NT2/D1 (cell line): Measurements from ENCODE around the gene FRS3.

Experiments used
- DNase-seq: peaks from one replicate; pipeline ENCODE4 v3.0.0-alpha.2; 2011; ENCODE audit warnings: low read depth, low spot score
- H3K27me3 ChIP-seq: 2 replicates; pipeline ENCODE4 v1.6.0; 2011; ENCODE audit warnings: mild to moderate bottlenecking; ENCODE audit not compliant: insufficient read length, insufficient read depth
- H3K36me3 ChIP-seq: 2 replicates; pipeline ENCODE4 v1.6.1; 2011; ENCODE audit warnings: mild to moderate bottlenecking, low read length, mixed read lengths; ENCODE audit not compliant: insufficient read depth, insufficient read length
- H3K4me1 ChIP-seq: 2 replicates; pipeline ENCODE4 v1.5.1; 2011; ENCODE audit not compliant: insufficient read depth, insufficient read length
- H3K4me3 ChIP-seq: 2 replicates; pipeline ENCODE4 v1.5.1; 2011; ENCODE audit warnings: low read depth; ENCODE audit not compliant: insufficient read length
- H3K9ac ChIP-seq: 2 replicates; pipeline ENCODE4 v1.6.0; 2011; ENCODE audit warnings: low read depth; ENCODE audit not compliant: insufficient read length
- H3K9me3 ChIP-seq: 2 replicates; pipeline ENCODE4 v1.5.1; 2011; ENCODE audit warnings: mild to moderate bottlenecking, low read length; ENCODE audit not compliant: insufficient read depth
- SUZ12 ChIP-seq: IDR thresholded peaks from 2 replicates; pipeline ENCODE4 v1.6.1; 2011; ENCODE audit not compliant: insufficient read length, insufficient read depth; ENCODE audit errors: extremely low read depth
- YY1 ChIP-seq: IDR thresholded peaks from 2 replicates; pipeline ENCODE4 v1.6.1; 2011; ENCODE audit not compliant: insufficient read length, insufficient read depth
- ZNF274 ChIP-seq: IDR thresholded peaks from 2 replicates; pipeline ENCODE4 v1.6.1; 2011; ENCODE audit warnings: mild to moderate bottlenecking, low read depth, low read length

FRS3 gene

DNA sequence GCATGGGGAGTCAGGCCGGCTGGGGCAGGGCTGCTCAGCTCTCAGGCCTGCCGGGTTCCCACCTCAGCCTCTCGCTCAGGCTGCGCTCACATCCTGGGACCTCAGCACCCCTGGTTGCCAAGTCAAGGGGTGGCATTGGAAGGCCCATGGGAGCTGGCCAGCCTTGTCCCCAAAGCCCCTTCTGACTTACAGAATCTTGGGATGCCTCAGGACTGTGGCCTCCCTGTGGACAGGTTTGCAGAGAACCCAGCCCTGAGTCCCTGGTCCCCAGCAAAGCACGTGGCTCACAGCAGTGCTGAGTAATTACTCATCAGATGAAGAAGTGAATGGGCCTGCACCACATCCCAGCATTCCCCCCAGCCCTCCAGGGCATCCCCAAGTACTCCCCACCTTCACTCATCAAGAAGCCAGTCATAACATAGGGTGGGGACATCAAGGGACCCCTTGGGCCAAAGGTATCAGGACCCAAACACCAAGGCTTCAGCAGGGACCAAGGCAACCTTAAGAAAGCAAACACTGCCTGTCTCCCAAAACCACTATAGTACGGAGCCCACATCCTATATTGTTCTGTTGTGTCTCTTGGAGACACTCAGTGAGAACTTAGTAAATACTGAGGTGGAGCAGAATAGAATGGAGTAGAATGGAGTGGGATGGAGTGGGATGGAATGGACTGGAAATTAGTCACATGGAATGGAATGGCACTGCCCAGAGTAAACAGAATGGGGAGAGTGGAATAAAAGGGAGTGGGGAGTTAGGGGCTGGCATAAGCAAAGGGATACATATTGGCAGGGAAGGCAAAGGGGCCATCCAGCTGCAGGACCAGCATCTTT is 36.1 kb downstream of the FRS3 start:
- Histone ChIP-seq H3K9ac (no peak overlapping the region), H3K4me3 (no peak overlapping the region), H3K27me3 (no peaks in the 10 kb centered on the region), H3K36me3 (no peaks in the 10 kb centered on the region), H3K9me3 (no peaks in the 10 kb centered on the region), H3K4me1 (peaks cover 14% of the 10 kb centered on the region)
- TF ChIP-seq YY1 (no peak), SUZ12 (no peak), ZNF274 (no peak)
- DNase-seq: no peak

DNA sequence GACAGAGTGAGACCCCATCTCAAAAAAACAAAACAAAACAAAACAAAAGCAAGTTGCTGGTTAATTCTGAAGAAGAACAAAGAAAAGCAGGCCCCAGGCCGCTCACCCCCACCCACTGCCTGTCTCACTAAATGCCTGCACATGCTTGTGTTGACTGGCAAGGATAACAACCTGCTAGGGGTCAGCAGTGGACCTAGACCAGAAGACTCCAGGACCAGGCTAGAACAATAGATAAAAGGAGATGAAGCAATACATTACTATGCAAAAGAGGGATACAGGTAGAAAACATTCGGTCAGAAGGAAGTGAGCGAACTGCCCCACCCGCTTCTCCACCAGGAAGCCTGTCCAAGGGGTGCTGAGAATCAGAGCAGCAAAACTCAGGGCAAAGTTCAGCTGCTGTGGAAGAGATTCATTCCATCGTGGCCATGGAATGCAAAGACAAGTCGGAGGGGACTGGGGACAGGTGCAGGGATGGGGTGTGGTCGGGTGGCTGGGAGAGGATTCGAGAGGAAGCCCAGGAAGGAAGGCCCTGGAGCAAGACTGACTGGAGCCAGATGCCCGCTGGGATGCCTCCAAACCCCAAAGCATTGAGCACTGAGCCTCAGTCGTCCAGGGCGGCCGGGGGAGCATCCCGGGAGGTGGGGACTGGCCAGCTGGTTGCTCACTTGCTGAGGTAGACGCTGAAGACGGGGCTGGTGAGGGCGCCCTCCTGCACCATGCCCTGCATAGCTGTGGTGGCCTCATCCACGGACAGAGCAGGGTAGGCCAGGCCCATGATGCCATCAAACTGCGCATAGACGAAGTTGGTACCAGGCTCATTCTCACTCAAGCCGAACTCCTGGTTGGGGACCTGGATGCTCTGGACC is 37.8 kb downstream of the FRS3 start:
- Histone ChIP-seq H3K9me3 (no peaks in the 10 kb centered on the region), H3K4me1 (peaks cover 11% of the 10 kb centered on the region), H3K4me3 (no peak overlapping the region), H3K36me3 (no peaks in the 10 kb centered on the region), H3K9ac (no peak overlapping the region), H3K27me3 (no peaks in the 10 kb centered on the region)
- no peak for DNase-seq
- TF ChIP-seq YY1 (no peak), ZNF274 (no peak), SUZ12 (no peak)

DNA sequence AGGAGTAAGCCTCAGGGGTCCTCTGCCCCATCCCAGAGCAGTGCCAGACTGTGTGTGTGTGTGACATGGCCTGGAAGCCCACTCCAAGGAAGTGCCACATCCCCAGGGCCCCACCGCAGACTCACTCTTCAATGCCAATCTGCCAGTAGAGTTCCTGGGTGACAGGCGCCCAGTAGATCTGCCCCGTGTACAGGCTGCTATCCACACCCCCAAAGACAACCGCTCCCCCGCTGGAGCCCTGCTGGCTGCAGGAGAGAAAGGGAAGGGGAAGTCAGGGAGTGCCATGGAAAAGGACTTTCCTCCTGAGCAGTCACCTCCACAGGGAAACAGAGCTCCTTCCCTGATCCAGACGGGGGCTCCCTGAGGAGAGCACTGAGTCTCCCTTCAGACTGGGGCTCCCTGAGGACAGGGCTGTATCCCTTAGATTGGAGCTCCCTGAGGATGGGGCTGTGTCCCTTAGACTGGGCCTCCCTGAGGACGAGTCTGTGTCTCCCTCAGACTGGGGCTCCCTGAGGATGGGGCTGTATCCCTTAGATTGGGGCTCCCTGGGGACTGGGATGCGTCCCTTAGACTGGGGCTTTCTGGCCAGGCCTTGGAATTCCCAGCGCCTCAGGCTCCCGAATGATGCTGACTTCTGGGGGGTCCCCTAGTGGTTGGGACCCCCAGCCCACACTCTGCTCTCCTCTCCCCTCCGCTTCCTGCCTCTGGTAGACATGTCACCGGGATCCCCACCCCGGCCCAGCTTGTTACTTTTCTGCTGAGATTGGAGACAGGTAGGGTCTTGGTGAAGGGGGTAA is 39.1 kb downstream of the FRS3 start:
- Histone ChIP-seq H3K36me3 (no peaks in the 10 kb centered on the region), H3K4me3 (no peak overlapping the region), H3K27me3 (no peaks in the 10 kb centered on the region), H3K9me3 (no peaks in the 10 kb centered on the region), H3K9ac (no peak overlapping the region), H3K4me1 (peaks cover 16% of the 10 kb centered on the region)
- TF ChIP-seq YY1 (no peak), SUZ12 (no peak), ZNF274 (no peak)
- no peak for DNase-seq

DNA sequence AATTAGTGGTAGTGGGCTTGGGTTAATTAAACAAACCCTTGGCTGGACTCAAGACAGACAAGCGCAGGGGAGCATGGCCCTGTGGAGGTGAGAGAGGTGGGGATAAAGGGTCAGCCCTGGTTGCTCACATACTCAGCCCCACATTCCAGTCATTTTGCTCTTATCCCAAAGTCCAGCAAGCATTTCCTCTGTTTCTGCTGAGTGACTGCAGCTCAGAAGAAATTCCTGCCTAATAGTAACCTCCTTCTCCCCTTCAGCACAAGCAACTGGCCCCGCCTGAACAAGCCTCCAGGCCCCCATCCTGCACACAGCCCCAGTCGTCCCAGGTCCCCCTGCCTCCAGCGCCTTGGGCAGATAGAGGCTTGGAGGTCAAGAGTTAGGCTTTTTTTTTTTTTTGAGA is 40.7 kb downstream of the FRS3 start:
- Histone ChIP-seq H3K36me3 (no peaks in the 10 kb centered on the region), H3K27me3 (no peaks in the 10 kb centered on the region), H3K9me3 (no peaks in the 10 kb centered on the region), H3K4me3 (no peak overlapping the region), H3K9ac (no peak overlapping the region), H3K4me1 (peaks cover 16% of the 10 kb centered on the region)
- no peak for TF ChIP-seq ZNF274
- no peak for TF ChIP-seq YY1
- no peak for TF ChIP-seq SUZ12
- DNase-seq: no peak

DNA sequence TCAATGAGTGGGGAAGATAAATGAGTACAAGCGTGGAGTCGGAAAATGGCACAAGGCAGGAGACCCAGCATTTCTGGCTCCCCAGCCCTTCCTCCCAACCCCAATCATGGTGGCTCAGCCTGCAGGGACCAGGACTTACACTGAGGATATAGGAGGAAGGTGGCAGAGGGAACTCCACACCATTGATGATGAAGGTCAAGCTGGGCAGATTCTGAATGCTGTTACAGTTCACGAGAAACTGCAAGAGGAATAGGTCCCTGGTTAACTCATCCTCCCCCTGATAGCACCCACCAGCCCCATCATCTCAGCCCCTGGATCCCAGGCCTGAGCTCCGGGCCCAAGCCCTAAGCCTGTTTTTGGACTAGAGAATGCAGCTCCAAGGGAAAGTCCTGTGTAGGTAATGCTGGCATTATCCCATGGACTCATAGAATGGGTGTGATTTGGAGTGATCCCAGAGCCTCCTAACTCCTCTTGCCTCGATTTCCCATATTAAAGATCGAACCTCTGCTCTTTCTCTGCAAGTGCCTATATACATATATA is 42.0 kb downstream of the FRS3 start:
- no peak for TF ChIP-seq YY1
- TF ChIP-seq ZNF274: no peak
- no peak for TF ChIP-seq SUZ12
- no peak overlapping the region for H3K9ac ChIP-seq
- H3K9me3 ChIP-seq: no peaks in the 10 kb centered on the region
- no peak for DNase-seq
- H3K27me3 ChIP-seq: no peaks in the 10 kb centered on the region
- H3K36me3 ChIP-seq: no peaks in the 10 kb centered on the region
- no peak overlapping the region for H3K4me3 ChIP-seq
- H3K4me1 ChIP-seq: peaks cover 19% of the 10 kb centered on the region

DNA sequence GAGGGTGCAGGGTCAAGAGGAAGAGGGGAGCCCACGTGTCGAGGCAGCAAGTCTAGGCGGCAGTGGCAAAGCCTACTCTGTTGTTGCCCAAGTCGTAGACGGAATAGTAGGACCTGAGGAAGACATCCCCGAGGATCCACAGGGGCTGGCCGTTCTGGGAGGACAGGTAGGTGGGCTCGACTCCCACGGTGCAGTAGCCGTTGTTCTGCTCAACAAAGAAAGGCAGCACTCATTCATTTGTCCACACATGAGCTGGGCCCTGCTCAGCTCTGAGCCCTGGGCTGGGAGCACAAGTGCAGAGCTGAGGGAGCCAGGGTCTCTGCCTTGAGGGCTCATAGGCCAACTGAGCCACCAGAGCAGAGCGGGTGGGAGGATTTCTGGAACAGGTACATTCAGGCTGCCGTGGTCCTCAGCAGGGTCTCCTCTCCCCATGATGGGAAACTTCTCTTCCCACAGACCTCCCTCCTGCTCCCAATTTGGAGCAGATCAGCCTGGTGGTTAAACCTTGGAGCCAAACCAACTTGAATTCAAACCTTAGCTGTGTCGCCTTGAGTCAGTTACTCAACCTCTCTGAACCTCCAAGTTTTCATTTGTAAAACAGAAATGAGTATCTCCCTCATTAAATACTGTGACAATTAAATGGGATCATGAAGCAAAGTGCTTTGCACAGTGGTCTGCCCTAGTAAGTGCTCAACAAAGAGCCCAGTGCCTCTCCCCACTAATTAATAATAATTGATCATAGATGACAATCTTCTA is 42.7 kb downstream of the FRS3 start:
- no peak for DNase-seq
- no peak overlapping the region for H3K9ac ChIP-seq
- H3K4me1 ChIP-seq: peaks cover 16% of the 10 kb centered on the region
- no peaks in the 10 kb centered on the region for H3K27me3 ChIP-seq
- no peaks in the 10 kb centered on the region for H3K36me3 ChIP-seq
- no peak overlapping the region for H3K4me3 ChIP-seq
- TF ChIP-seq YY1 (no peak), ZNF274 (no peak), SUZ12 (no peak)
- H3K9me3 ChIP-seq: no peaks in the 10 kb centered on the region
